22Rv1 (cell line): ENCODE results near the gene GMDS.

Experiments used
- H3K27ac ChIP-seq: fragments of 450-650 bp; 2 replicates; pipeline ENCODE4 v1.5.1; 2017
- ZFX ChIP-seq: fragments of 450-650 bp; IDR thresholded peaks from 2 replicates; pipeline ENCODE4 v1.6.1; 2017; ENCODE audit warnings: antibody characterized with exemption, borderline replicate concordance
- TF ChIP-seq, protein P1 (sequence below): fragments of 450-650 bp; IDR thresholded peaks from 2 replicates; pipeline ENCODE4 v1.5.1; 2017; ENCODE audit warnings: mild to moderate bottlenecking

GMDS gene

DNA sequence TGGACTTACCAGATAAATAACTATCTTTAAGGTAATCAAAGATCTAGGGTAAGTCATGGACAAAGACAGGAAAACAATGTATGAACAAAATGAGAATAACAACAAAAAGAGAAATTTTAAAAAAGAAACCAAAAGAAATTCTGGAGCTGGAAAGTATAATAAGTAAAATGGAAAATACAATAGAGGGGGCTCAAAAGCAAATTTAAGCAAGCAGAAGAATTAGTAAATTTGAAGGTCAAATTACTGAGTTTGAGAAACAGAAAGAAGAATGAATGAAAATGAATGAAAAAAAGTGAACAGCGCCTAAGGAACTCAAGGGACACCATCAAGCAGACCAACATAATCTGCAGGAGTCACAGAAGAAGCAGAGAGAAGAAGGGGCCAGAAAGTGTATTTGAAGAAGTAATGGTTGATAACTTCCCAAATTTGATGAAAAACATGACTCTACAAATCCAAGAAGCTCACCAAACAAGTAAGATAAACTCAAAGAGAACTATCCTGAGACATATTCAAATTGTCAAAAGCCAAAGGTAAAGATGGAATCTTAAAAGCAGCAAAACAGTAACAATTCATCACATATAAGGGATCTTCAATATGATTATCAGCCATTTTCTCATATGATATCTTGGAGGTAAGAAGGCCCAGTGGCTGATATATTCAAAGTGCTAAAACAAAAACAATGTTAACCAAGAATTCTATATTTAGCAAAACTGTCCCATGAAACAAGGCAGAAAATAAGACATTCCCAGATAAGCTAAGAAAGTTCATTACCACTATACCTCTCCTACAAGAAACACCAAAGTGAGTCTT, 417.2 kb downstream of the GMDS start:
- TF ChIP-seq ZFX = no peak
- TF ChIP-seq, protein P1, sequence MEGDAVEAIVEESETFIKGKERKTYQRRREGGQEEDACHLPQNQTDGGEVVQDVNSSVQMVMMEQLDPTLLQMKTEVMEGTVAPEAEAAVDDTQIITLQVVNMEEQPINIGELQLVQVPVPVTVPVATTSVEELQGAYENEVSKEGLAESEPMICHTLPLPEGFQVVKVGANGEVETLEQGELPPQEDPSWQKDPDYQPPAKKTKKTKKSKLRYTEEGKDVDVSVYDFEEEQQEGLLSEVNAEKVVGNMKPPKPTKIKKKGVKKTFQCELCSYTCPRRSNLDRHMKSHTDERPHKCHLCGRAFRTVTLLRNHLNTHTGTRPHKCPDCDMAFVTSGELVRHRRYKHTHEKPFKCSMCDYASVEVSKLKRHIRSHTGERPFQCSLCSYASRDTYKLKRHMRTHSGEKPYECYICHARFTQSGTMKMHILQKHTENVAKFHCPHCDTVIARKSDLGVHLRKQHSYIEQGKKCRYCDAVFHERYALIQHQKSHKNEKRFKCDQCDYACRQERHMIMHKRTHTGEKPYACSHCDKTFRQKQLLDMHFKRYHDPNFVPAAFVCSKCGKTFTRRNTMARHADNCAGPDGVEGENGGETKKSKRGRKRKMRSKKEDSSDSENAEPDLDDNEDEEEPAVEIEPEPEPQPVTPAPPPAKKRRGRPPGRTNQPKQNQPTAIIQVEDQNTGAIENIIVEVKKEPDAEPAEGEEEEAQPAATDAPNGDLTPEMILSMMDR = no peak
- H3K27ac ChIP-seq = no peak overlapping the region

DNA sequence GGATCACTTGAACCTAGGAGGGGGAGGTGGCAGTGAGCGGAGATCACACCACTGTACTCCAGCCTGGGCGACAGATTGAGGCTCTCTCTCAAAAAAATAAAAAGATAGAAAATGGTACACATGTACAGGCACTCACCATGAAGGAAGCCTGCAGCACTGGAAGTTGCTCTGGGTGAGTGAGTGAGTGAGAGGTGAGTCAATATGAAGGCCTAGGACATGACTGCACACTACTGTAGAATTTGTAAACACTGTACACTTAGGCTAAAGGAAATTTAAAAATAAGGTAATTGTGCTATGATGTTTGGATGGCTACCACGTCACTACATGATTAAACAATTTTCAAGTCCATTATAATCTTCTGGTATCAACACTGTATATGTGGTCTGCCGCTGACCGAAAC, 419.5 kb downstream of the GMDS start:
- TF ChIP-seq, protein P1 = no peak
- no peak for TF ChIP-seq ZFX
- no peak overlapping the region for H3K27ac ChIP-seq

GRCh38 chr6:1825277-1825676, 420.1 kb downstream of the GMDS start:
- no peak overlapping the region for H3K27ac ChIP-seq
- no peak for TF ChIP-seq ZFX
- TF ChIP-seq, protein P1 = no peak

DNA sequence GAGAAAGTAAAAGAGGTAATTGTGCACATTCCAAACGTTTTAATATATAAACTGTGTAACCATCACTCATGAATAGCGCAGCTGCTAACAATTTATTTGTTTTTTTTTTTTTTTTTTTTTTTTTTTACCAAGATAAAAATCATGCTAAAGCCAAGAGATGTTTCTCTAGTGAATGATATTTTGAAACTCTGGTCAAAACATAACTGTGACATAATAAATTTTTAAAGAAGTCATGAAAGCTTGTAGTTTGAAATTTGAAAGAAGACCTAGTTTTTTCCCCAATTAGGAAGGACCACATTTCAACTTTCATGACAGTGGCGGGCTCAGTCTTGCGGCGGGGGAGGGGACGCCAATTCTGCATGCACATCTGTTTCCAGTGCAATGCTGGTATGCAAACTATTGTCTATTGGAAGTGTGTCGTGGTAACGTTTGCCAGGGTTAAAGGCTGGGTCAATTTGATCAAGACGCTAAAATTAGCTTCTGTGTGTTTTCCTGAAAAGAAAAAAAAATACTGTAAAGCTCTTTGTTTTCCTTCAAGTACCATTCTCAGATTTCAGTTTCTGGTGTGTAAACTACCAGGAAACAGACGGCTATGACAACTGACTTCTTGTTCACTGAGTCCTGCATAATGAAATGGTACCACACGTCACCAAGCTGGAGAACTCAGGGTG, 423.8 kb downstream of the GMDS start:
- H3K27ac ChIP-seq = no peak overlapping the region
- no peak for TF ChIP-seq ZFX
- TF ChIP-seq, protein P1 = no peak

DNA sequence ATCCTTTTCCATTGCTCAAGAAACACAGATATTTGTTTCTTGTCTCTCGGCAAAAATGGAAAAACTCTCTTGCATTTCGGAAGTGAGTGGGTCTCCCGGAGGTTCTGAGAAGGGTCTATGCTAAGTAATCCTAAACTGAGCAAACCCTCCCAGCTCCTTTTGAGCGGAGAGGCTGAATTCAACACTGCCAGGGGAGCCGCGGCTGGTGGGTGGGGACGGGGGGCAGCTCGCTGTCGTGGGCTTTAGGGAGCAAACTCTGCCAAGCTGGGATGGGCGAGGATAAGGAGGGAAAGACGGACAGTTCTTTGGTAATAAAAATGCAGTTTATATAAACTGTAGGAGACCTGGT, 424.3 kb downstream of the GMDS start:
- TF ChIP-seq, protein P1 = no peak
- no peak for TF ChIP-seq ZFX
- H3K27ac ChIP-seq = no peak overlapping the region

- TF ChIP-seq ZFX = no peak
- TF ChIP-seq, protein P1 = no peak
- H3K27ac ChIP-seq = no peak overlapping the region
Observed at GRCh38 chr6:1820714-1821113, 424.7 kb downstream of the GMDS start.

GRCh38 chr6:1820165-1820564, 425.2 kb downstream of the GMDS start:
- no peak overlapping the region for H3K27ac ChIP-seq
- no peak for TF ChIP-seq ZFX
- TF ChIP-seq, protein P1 = no peak
